Body of pancreas (tissue), 4 donors: ENCODE results near the gene GSTA2. TPM values are rescaled to one million over a fixed set of nuclear protein-coding genes. Genes with fewer than 3 reads are reported as not detected.
"Not testable (repeated sequence)": the region's sequence is repeated elsewhere in the genome, so short reads cannot be mapped to it uniquely, and the experiment has no call there.

Experiments used
- ATAC-seq: fragments of 150-250 bp; one replicate; pipeline ENCODE4 v1.9.1; 2016
- DNase-seq, 4 donors: peaks; one replicate each; pipeline ENCODE4 v3.0.0-alpha.2; 2019
- H3K27ac ChIP-seq, 4 donors: fragments of 200-600 bp; sonication (generic); 1 replicate in 3 of 4; 2 replicates in 1 of 4; pipeline versions ENCODE4 v1.5.1 to v1.6.1; 2016 to 2019; ENCODE audit warnings: mild to moderate bottlenecking in 1 of 4, mixed read lengths in 1 of 4, moderate library complexity in 1 of 4
- H3K27me3 ChIP-seq, 2 donors: fragments of 200-600 bp; sonication (generic); one replicate each; pipeline ENCODE4 v1.6.0; 2016; ENCODE audit warnings: mild to moderate bottlenecking in 1 of 2
- H3K36me3 ChIP-seq, 2 donors: fragments of 200-600 bp; sonication (generic); replicated peaks in 1 of 2; 2 replicates each; pipeline ENCODE4 v1.5.1; 2016; ENCODE audit warnings: low read depth in 2 of 2; ENCODE audit not compliant: insufficient read depth in 1 of 2
- H3K4me1 ChIP-seq: fragments of 200-600 bp; sonication (generic); one replicate; pipeline ENCODE4 v1.6.0; 2016
- H3K4me3 ChIP-seq, 2 donors: fragments of 200-600 bp; sonication (generic); 1 replicate in 1 of 2; 2 replicates in 1 of 2; pipeline ENCODE4 v1.5.1; 2016 to 2019
- H3K9me3 ChIP-seq, 3 donors: fragments of 200-600 bp; sonication (generic); 1 replicate in 2 of 3; 2 replicates in 1 of 3; pipeline ENCODE4 v1.5.1; 2016
- CTCF ChIP-seq, 7 experiments: fragments of 450-650 bp in 4 of 7; fragments of 200-600 bp in 3 of 7; sonication (generic) in 3 of 7; IDR thresholded peaks; one replicate each; pipeline ENCODE4 v1.5.1; 2016 to 2019; ENCODE audit warnings: antibody characterized with exemption in 7 of 7
- POLR2A ChIP-seq, 3 donors: fragments of 450-650 bp; IDR thresholded peaks; one replicate each; pipeline ENCODE4 v1.6.1; 2016; ENCODE audit warnings: antibody characterized with exemption in 3 of 3, mild to moderate bottlenecking in 2 of 3
- WGBS, 2 donors: methylation state at CpG; one replicate each; pipeline ENCODE4 v1.1.5; 2017; 5-methylcytosine and 5-hydroxymethylcytosine counted together
- intact Hi-C: fragments of 100-400 bp; cut with DNase I; formaldehyde crosslinking; loops from one replicate; pipeline ENCODE4 v1.15.1; 2023
- total RNA-seq, 2 donors: library from RNA; depleted of rRNA; stranded (reverse); fragments of >200 nt; gene quantifications; one replicate each; pipeline ENCODE4 v1.1.0, GENCODE V29; 2016

Gene GSTA2
- total RNA-seq, 2 donors from 2014 or later: 73.7 to 76.1 TPM

GRCh38 chr6:52761673-52762491 is 1.4 kb downstream of the GSTA2 start:
- ATAC-seq, H3K36me3 ChIP-seq, intact Hi-C loops, H3K27me3 ChIP-seq, DNase-seq, H3K9me3 ChIP-seq: not testable (repeated sequence)
- Histone ChIP-seq H3K27ac (peak overlapping the region; percentile 32 to 79 (median 76)), H3K4me1 (peaks cover 32% of the 10 kb centered on the region), H3K4me3 (peak overlapping the region in 1 of 2 donors; percentile 27)
- WGBS, 2 donors: 31% methylated on average over 6 to 7 of the region's 7 CpGs
- peak in 2 of 7 experiments; percentile 3 to 10 for TF ChIP-seq CTCF (IDR thresholded peaks at IDR 0.05)
- peak in 1 of 3 donors; percentile 55 for TF ChIP-seq POLR2A (IDR thresholded peaks at IDR 0.05)

DNA sequence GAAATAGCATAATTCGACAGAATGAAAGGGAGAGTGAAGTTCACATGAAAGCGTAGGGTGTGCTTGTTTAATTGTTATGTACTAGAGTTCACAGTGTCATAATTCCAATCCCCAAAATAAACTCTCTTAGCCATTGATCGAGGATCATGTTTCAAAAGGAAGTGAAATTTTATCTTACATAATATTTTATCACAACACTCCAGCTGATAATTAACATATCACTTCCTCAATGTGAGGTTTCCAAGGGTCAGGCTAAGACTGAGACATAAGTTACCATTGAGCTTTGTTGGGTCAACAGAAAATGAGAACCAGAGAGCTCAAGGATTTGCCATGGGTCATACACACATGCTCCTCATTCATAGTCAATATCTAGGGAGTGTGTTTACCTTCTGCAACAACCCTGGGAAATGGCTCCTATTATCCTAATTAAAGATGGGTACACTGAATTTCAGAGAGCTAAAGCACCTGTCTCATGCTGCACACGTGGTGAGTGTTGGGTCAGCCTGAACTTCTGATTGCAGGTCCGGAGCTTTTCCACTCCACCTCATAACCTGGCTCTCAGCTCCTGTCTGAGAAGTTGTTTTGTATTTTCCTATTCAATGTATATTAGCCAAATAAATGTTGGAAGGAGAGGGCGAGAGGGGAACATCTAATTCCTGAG is 3.0 kb downstream of the GSTA2 start:
- Histone ChIP-seq H3K27ac (peak overlapping the region; percentile 1 to 75 (median 26)), H3K4me1 (peaks cover 32% of the 10 kb centered on the region), H3K4me3 (no peak overlapping the region), H3K9me3 (no peaks in the 10 kb centered on the region), H3K27me3 (no peaks in the 10 kb centered on the region), H3K36me3 (no peaks in the 10 kb centered on the region)
- intact Hi-C loops: no loop called here
- 23% methylated on average over 6 of the region's 6 CpGs for WGBS, 2 donors
- TF ChIP-seq CTCF (IDR thresholded peaks at IDR 0.05): no peak
- peak in 1 of 3 donors; percentile 15 for TF ChIP-seq POLR2A (IDR thresholded peaks at IDR 0.05)
- no peak for DNase-seq
- peak; percentile 30 for ATAC-seq

- WGBS, 2 donors: 20 to 31% methylated on average over 1 of the region's 1 CpG
- no peaks in the 10 kb centered on the region for H3K9me3 ChIP-seq
- intact Hi-C loops: no loop called here
These were observed 4.2 kb downstream of the GSTA2 start for GRCh38 chr6:52759085-52759484.

GRCh38 chr6:52757651-52758338 is 5.5 kb downstream of the GSTA2 start:
- Histone ChIP-seq H3K4me1 (peaks cover 29% of the 10 kb centered on the region), H3K27ac (peak overlapping the region in 1 of 4 donors; percentile 75)
- H3K27me3 ChIP-seq, H3K9me3 ChIP-seq, DNase-seq, ATAC-seq, H3K36me3 ChIP-seq, intact Hi-C loops, H3K4me3 ChIP-seq: not testable (repeated sequence)
- 47 to 50% methylated on average over 7 of the region's 7 CpGs for WGBS, 2 donors

More at GRCh38 chr6:52759085-52759484, 4.2 kb downstream of the GSTA2 start:
- peaks cover 0 to 2% of the 10 kb centered on the region in 2 donors for H3K36me3 ChIP-seq
- H3K4me3 ChIP-seq: no peak overlapping the region
- H3K4me1 ChIP-seq: peaks cover 32% of the 10 kb centered on the region
- TF ChIP-seq CTCF (IDR thresholded peaks at IDR 0.05) (no peak), POLR2A (IDR thresholded peaks at IDR 0.05) (no peak)
- H3K27me3 ChIP-seq: no peaks in the 10 kb centered on the region
- ATAC-seq: peak; percentile 43
- DNase-seq: peak in 2 of 4 donors; percentile 31 to 35
- H3K27ac ChIP-seq: peak overlapping the region in 1 of 4 donors; percentile 75

GRCh38 chr6:52754443-52754842 is 8.8 kb downstream of the GSTA2 start:
- Histone ChIP-seq H3K4me3 (no peak overlapping the region), H3K9me3 (no peaks in the 10 kb centered on the region), H3K36me3 (peaks cover 13 to 14% of the 10 kb centered on the region in 2 donors), H3K27me3 (no peaks in the 10 kb centered on the region), H3K4me1 (peaks cover 20% of the 10 kb centered on the region), H3K27ac (no peak overlapping the region)
- intact Hi-C loops: no loop called here
- DNase-seq: no peak
- TF ChIP-seq POLR2A (IDR thresholded peaks at IDR 0.05) (no peak), CTCF (IDR thresholded peaks at IDR 0.05) (no peak)
- ATAC-seq: no peak
- 90 to 95% methylated on average over 3 of the region's 3 CpGs for WGBS, 2 donors

DNA sequence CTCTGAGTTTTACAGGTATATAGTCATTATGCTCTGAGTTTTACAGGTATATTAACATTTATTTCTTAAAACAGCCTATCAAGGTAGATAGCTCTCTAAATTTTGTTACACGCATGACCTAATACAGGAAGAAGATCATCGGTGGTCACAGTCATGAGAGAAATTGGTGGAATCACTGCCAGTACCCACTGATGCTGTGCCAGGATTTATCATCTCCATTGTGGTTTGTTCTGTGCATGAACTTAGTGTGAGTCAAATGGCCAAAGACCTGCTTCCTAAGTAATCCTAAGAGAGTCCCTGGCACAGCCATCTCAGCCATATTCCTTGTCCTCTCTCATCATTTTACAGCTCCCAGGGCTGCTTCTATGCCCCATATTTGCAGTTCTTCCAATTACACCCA is 10.1 kb downstream of the GSTA2 start:
- WGBS, 2 donors: 94 to 95% methylated on average over 2 of the region's 2 CpGs
- DNase-seq, H3K9me3 ChIP-seq, ATAC-seq, intact Hi-C loops, H3K4me3 ChIP-seq, H3K27me3 ChIP-seq: not testable (repeated sequence)
- peaks cover 13 to 14% of the 10 kb centered on the region in 2 donors for H3K36me3 ChIP-seq
- peak overlapping the region in 1 of 4 donors; percentile 13 for H3K27ac ChIP-seq
- H3K4me1 ChIP-seq: peaks cover 24% of the 10 kb centered on the region
